HEK293 (cell line): ENCODE measurements around the gene FAM117B.
"Not testable (repeated sequence)": the region's sequence is repeated elsewhere in the genome, so short reads cannot be mapped to it uniquely, and the experiment has no call there.

Experiments
- GFI1B ChIP-seq: fragments of 450-650 bp; formaldehyde crosslinking; IDR thresholded peaks from 2 replicates; pipeline ENCODE4 v1.5.1; 2016; ENCODE audit warnings: missing biosample characterization, missing genetic modification characterization
- MZF1 ChIP-seq: fragments of 450-650 bp; formaldehyde crosslinking; IDR thresholded peaks from 2 replicates; pipeline ENCODE4 v1.5.1; 2017; ENCODE audit warnings: missing biosample characterization, missing genetic modification characterization, borderline replicate concordance
- TRIM28 ChIP-seq: IDR thresholded peaks from 2 replicates; pipeline ENCODE4 v1.6.1; 2011; ENCODE audit warnings: low read length, control low read depth, borderline replicate concordance
- ZNF549 ChIP-seq: fragments of 450-650 bp; IDR thresholded peaks from 2 replicates; pipeline ENCODE4 v1.5.1; 2018; ENCODE audit warnings: missing biosample characterization, missing genetic modification characterization, mild to moderate bottlenecking, inconsistent platforms, moderate library complexity
- TF ChIP-seq, protein P1 (sequence below): fragments of 450-650 bp; formaldehyde crosslinking; IDR thresholded peaks from 2 replicates; pipeline ENCODE4 v1.5.1; 2016; ENCODE audit warnings: missing biosample characterization, missing genetic modification characterization

DNA sequence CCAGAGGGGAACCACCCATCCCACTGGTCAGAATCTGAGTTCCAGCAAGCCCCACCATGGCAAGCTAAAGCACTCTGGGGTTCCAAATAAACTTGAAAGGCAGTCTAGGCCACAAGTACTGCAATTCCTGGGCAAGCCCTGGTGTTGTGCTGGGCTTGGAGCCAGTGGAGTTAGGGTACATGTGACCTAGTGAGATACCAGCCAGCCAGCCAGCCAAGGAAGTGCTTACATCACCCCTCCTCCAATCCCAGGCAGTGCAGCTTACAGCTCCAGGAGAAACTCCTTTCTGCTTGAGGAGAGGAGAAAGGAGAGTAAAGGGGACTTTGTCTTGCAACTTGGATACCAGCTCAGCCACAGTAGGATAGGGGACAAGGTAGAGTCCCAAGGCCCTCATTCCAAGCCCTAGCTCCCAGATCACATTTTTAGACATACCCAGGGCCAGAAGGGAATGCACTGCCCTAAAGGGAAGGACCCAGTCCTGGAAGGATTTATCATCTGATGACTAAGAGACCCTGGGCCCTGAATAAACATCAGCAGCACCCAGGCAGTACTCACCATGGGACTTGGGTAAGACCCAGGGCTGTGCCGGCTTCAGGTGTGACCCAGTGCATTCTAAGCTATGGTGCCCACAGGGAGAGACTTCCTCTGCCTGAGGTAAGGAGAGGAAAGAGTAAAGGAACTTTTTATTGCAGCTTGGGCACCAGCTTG is 172.8 kb downstream of the FAM117B start:
- TF ChIP-seq MZF1 (tag by site-specific recombination); ZNF549 (tag by site-specific recombination); GFI1B (tag by site-specific recombination); TRIM28: not testable (repeated sequence)
- TF ChIP-seq, protein P1, sequence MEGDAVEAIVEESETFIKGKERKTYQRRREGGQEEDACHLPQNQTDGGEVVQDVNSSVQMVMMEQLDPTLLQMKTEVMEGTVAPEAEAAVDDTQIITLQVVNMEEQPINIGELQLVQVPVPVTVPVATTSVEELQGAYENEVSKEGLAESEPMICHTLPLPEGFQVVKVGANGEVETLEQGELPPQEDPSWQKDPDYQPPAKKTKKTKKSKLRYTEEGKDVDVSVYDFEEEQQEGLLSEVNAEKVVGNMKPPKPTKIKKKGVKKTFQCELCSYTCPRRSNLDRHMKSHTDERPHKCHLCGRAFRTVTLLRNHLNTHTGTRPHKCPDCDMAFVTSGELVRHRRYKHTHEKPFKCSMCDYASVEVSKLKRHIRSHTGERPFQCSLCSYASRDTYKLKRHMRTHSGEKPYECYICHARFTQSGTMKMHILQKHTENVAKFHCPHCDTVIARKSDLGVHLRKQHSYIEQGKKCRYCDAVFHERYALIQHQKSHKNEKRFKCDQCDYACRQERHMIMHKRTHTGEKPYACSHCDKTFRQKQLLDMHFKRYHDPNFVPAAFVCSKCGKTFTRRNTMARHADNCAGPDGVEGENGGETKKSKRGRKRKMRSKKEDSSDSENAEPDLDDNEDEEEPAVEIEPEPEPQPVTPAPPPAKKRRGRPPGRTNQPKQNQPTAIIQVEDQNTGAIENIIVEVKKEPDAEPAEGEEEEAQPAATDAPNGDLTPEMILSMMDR (tag by site-specific recombination): not testable (repeated sequence)
